Measurements from ENCODE around the gene EXOC6. TPM values are rescaled to one million over a fixed set of nuclear protein-coding genes. Genes with fewer than 3 reads are reported as not detected.
A peak's percentile ranks its signal among the peaks of the same experiment; 100 is the strongest.

The EXOC6 gene
- total RNA-seq, 3 donors from 2014 or later (not counting 1 experiment from before 2014, with no cell fraction given): 12.1 to 18.2 (median 16.1) TPM

GRCh38 chr10:93054486-93054885 lies 206.2 kb downstream of the EXOC6 start:
- intact Hi-C loops (cut with micrococcal nuclease): no loop called here
- Mint-ChIP-seq H3K4me3 (no peak overlapping the region), H3K4me1 (no peaks in the 10 kb centered on the region), H3K27me3 (ENCODE audit: low read depth in 2 of 2) (no peaks in the 10 kb centered on the region), H3K9me3 (no peaks in the 10 kb centered on the region), H3K27ac (no peak overlapping the region), H3K36me3 (peaks cover 9% of the 10 kb centered on the region)
- H3K4me3 ChIP-seq (ENCODE audit: low read length): no peak overlapping the region
- H3K27me3 ChIP-seq (ENCODE audit: control insufficient read depth, insufficient read depth, low read length): no peaks in the 10 kb centered on the region
- no peaks in the 10 kb centered on the region for H3K4me1 ChIP-seq (ENCODE audit: control insufficient read depth, insufficient read depth, low read length)
- TF ChIP-seq CTCF (IDR thresholded peaks at IDR 0.05): no peak
- H3K36me3 ChIP-seq (ENCODE audit: control insufficient read depth, insufficient read depth, low read length): peaks cover 3% of the 10 kb centered on the region
- ATAC-seq: no peak
- WGBS (ENCODE audit: insufficient coverage): 100% methylated on average over 3 of the region's 3 CpGs
- no peak overlapping the region for H3K27ac ChIP-seq (ENCODE audit: low read length)
- DNase-seq: no peak
- no peaks in the 10 kb centered on the region for H3K9me3 ChIP-seq (ENCODE audit: control insufficient read depth, insufficient read depth, low read length)

GRCh38 chr10:93058139-93058538 lies 209.8 kb downstream of the EXOC6 start:
- Mint-ChIP-seq H3K4me1 (peaks cover 13 to 14% of the 10 kb centered on the region in 2 donors), H3K27me3 (ENCODE audit: low read depth in 2 of 2) (peaks cover 6 to 12% of the 10 kb centered on the region in 2 donors), H3K27ac (no peak overlapping the region), H3K9me3 (no peaks in the 10 kb centered on the region), H3K36me3 (peaks cover 10% of the 10 kb centered on the region), H3K4me3 (no peak overlapping the region)
- H3K27me3 ChIP-seq (ENCODE audit: control insufficient read depth, insufficient read depth, low read length): peaks cover 7% of the 10 kb centered on the region
- H3K4me1 ChIP-seq (ENCODE audit: control insufficient read depth, insufficient read depth, low read length): peaks cover 19% of the 10 kb centered on the region
- no peak overlapping the region for H3K4me3 ChIP-seq (ENCODE audit: low read length)
- H3K27ac ChIP-seq (ENCODE audit: low read length): no peak overlapping the region
- no peaks in the 10 kb centered on the region for H3K9me3 ChIP-seq (ENCODE audit: control insufficient read depth, insufficient read depth, low read length)
- peaks cover 3% of the 10 kb centered on the region for H3K36me3 ChIP-seq (ENCODE audit: control insufficient read depth, insufficient read depth, low read length)
- intact Hi-C loops (cut with micrococcal nuclease): no loop called here
- WGBS (ENCODE audit: insufficient coverage): 95% methylated on average over 2 of the region's 3 CpGs
- TF ChIP-seq CTCF (IDR thresholded peaks at IDR 0.05): no peak
- DNase-seq (no peak), ATAC-seq (no peak)

GRCh38 chr10:93059975-93060886 lies 211.9 kb downstream of the EXOC6 start, which contains the start of gene CYP26C1:
CYP26C1 (plus strand) TSS chr10:93060798; CDS start chr10:93061264, 466 bp downstream.
- Histone ChIP-seq H3K4me1 (ENCODE audit: control insufficient read depth, insufficient read depth, low read length) (peaks cover 19% of the 10 kb centered on the region), H3K27ac (ENCODE audit: low read length) (no peak within 1 kb of the TSS), H3K36me3 (ENCODE audit: control insufficient read depth, insufficient read depth, low read length) (peaks cover 3% of the 10 kb centered on the region), H3K9me3 (ENCODE audit: control insufficient read depth, insufficient read depth, low read length) (no peaks in the 10 kb centered on the region), H3K27me3 (ENCODE audit: control insufficient read depth, insufficient read depth, low read length) (peaks cover 7% of the 10 kb centered on the region), H3K4me3 (ENCODE audit: low read length) (no peak within 1 kb of the TSS)
- Mint-ChIP-seq H3K4me3 (peak within 1 kb of the TSS; percentile 47), H3K27me3 (ENCODE audit: low read depth in 2 of 2) (peaks cover 19 to 23% of the 10 kb centered on the region in 2 donors), H3K4me1 (peaks cover 13 to 14% of the 10 kb centered on the region in 2 donors), H3K36me3 (peaks cover 10% of the 10 kb centered on the region), H3K27ac (no peak within 1 kb of the TSS), H3K9me3 (no peaks in the 10 kb centered on the region)
- DNase-seq (no peak), ATAC-seq (no peak)
- TF ChIP-seq CTCF (IDR thresholded peaks at IDR 0.05): no peak
- WGBS (ENCODE audit: insufficient coverage): 59% methylated on average over 67 of the region's 67 CpGs
- intact Hi-C loops (cut with micrococcal nuclease): no loop called here
